ENCODE data around the gene EMC7. TPM values are rescaled to one million over a fixed set of nuclear protein-coding genes. Genes with fewer than 3 reads are reported as not detected.

Gene EMC7
- total RNA-seq, result 50.2 and 60.1 TPM in 2 replicates

DNA sequence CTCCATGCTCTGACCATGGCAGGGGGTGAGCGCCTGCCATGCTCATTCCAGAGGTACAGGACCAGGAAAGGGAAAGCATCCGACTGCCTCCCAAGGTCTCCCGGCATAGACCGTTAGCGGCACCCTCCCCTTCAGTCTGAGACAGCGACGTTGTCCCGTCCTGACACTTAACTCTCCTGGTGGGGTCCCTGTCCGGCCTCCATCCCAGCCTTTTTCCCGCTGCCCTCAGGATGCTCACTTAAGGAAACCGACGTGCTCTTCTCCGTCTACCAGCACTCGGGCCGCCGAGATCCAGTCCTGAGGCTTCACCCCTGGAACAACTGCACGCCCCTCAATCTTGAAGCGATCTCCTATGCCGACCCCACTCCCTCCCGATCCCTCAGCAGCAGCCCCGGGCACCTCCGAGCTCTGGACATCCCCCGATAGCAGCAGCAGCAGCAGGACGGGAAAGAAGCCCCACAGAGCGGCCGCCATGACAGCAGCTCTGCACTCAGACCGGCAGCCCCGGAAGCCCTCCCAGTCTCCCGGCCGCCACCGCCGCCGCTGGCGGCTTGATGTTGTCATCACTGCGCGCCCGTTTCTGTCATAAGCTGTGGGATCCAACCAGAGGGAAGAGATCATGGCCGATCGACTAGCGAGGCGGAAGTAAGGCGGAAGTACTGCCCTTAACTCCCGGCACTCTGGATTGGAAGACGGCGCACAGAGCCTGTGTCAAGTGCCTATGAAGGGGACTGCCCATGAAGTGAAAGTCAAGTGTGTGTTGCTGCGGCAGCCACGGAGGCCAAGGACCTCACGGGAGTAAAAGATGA, at the start of gene EMC7, which contains the start of gene PGBD4:
Gene EMC7, minus strand, starts transcription at position 497 of the 809 bp plus-strand sequence. Its CDS starts 23 bp downstream, at position 474.
Gene PGBD4, plus strand, starts transcription at position 718 of the 809 bp plus-strand sequence. CDS start 449 bp downstream, outside the sequence.

DNA sequence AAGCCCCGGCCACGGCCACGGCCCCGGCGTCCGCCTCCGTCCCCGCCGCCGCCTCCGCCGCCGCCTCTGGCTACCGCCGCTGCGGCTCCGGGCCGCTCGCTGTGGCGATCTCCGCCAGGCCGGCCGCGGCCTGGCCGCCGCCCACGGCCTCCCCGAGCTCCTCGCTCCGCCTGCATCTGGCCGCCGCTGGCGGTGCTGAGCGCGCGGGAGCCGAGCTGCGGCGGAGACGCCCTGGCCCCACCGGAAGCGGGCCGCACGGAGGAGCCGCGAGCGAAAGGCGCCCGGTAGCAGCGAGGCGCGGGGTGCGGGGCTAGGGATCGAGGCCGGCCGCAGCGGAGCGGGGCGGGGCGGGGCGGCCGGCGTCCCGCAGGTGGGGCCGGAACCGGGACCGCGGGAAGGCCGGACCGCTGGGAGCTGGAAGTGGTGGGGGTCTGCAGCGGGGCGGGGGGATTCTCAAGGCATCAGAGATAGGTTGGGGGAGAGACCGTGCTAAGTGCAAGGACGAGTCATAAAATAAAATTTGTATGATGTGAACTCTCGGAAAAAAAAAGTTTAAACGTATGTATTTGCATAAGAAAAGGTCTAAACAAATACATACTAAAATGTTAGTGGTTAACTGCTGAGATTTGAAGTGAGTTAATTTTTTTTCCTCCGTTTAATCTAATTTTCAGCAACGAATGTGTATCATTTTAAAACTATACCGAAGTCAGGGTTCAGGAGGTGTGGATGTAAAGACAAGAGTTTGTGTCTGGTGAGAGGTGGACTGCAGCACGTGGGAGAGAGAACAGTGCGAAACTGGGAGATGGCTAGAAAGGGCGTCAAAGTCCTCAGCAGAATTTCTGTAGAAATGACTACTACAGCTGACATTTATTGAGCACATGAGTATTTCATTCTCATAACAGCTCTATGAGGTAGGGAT, 62.5 kb downstream of the EMC7 start, which contains the start of gene AVEN:
Gene AVEN, minus strand, starts transcription at position 334 of the 919 bp plus-strand sequence. Its CDS starts 158 bp downstream, at position 176.

Other genes with a start within 250 kb of the EMC7 start
- not detected in 2 replicates for gene CHRM5, start 133.4 kb downstream of the EMC7 start, total RNA-seq
- 21.1 and 40.7 TPM in 2 replicates for gene AVEN, start 62.7 kb downstream of the EMC7 start, total RNA-seq
- 2.4 and 2.7 TPM in 2 replicates for gene PGBD4, start 221 bp upstream of the EMC7 start, total RNA-seq
- gene KATNBL1, start 108.2 kb upstream of the EMC7 start, total RNA-seq, result 49.9 and 57.9 TPM in 2 replicates
- gene EMC4, start 123.2 kb upstream of the EMC7 start, total RNA-seq, result 131 and 198 TPM in 2 replicates
- 24.3 and 60.5 TPM in 2 replicates for gene SLC12A6, start 235.9 kb upstream of the EMC7 start, total RNA-seq
- 122 and 168 TPM in 2 replicates for gene NOP10, start 241.3 kb upstream of the EMC7 start, total RNA-seq
- gene NUTM1, start 241.5 kb upstream of the EMC7 start, total RNA-seq, result not detected in 2 replicates